GM04503 (cell line): ENCODE results near the gene GALP.
A peak's percentile ranks its signal among the peaks of the same experiment; 100 is the strongest.
"Not testable (repeated sequence)": the region's sequence is repeated elsewhere in the genome, so short reads cannot be mapped to it uniquely, and the experiment has no call there.

Experiments
- DNase-seq: peaks from one replicate; pipeline ENCODE4 v3.0.0-alpha.2; 2012; ENCODE audit warnings: low read depth

Gene GALP

DNA sequence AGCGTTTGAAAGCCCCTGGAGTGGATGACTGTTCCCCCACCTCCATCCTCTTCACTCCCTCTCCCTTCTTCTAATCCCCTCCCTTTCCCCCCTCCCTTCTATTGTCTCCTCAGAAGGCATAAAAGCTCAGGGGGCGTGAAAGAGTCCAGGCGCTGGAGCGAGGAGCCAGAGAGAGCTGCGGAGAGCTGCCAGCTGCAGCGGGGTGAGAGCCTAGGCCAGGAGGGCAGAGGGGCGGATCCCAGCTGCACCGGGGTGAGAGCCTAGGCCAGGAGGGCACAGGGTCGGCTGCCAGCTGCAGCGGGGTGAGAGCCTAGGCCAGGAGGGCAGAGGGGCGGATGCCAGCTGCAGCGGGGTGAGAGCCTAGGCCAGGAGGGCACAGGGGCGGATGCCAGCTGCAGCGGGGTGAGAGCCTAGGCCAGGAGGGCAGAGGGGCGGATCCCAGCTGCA is at the start of gene GALP:
Gene GALP (plus strand): TSS at position 148 of the 447 bp plus-strand sequence. CDS start 1,101 bp downstream, outside the sequence.
- not testable (repeated sequence) for DNase-seq

DNA sequence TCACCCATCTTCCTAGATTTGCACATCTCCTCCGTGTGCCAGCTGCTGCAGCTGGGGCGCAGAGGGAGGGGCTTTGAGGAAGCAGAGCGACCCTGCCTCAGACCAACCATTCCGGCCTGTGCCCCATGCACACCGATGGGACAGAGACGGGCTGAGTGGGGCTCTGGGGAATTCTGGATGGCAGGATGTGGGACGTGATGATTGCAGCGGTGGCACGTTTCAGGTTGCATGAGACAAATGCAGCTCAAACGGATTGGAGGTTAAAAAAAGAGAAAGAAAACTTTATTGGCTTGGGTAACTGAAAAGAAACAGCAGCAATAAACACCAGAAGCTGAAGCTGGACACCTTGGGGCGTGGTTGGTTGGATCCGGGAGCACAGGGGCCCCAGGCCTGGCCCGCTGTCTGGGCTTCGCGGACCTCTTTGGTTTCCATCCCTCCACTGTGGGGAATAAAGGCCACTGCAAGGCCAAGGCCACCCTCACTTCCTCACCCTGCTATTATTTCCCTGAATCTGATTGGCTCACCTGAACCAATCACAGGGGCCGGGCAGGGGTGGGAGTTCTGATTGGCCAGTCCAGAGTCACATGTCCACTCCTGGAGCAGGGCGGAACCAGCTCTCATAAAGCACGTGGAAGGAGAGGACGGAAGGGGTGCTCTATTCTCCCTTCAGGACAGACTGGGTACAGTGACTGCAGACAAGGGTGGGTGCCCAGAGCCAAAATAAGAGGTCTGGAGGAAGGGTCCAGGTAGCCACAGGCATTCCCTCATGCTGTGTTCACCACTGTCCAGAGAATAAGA is 48.6 kb upstream of the GALP start:
- DNase-seq: no peak

DNA sequence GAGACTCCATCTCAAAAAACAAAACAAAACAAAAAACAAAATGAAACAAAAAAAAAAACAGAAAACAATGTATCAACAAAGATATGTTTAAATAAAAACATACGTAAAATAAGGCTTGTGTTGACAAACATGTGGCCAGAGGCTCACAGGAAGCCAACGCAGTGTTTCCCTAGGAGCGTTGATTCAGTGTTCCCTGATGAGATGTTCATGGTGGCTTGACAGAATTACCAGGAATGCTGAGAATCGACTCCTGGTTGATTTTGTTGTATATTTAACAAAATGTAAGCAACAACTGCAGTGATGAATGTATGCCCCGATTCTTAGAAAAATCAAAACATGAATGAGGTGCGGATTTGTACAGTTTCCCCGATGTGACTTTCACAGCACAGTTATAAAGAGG is 45.8 kb upstream of the GALP start:
- DNase-seq: no peak

DNA sequence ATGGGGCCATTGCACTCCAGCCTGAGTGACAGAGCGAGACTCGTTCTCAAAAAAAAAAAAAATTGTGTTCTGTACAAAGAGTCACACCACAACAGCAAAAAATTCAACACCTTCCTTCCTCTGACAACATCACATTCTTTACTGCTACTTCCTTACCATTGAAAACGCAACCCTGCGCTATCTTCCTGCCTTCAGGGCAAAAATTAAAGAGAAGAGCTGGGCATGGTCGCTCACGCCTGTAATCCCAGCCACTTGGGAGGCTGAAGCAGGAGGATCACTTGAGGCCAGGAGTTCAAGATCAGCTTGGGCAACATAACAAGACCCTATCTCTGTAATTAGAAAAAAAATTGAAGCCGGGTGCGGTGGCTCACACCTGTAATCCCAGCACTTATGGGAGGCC is 44.2 kb upstream of the GALP start:
- DNase-seq: no peak

GRCh38 chr19:56132316-56132822 is 43.4 kb upstream of the GALP start:
- DNase-seq: no peak

DNA sequence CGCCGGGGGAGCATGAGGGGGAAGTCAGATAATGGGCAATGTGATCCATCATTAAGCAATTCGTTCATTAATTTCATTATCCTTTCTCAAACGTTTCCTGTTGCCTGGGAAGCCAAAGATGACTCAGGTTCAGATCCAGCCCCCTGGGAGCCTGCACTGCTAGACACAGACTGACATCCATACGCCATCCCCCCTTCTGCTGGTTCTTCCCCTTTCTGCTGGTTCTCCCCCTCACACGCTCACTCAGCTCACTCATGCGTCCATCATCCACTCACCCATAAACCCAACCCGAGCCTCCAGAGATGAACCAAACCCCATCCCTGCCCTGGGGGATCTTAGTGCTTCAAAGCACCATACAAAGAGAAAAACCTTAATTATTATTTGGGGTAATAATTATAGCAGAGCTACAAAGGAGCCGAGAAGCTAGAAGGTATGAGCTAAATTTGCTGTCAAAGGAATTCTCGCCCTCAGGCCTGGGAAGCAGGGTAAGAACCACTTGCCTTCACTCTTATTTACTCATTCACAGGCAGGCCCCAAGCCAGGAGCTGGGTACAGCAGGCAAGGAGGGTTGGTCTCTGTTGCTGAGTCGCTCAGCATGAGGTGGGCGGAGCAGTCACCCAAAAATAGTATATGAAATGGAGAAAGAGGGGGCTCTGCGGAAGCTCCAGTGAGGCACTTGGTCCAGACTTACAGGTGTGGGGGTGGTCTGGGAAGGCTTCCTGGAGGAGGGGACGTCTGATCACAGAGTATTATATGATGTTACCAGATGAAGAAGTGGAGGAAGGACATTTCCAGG is 41.8 kb upstream of the GALP start:
- no peak for DNase-seq

GRCh38 chr19:56134654-56134921 is 41.2 kb upstream of the GALP start:
- no peak for DNase-seq

- DNase-seq: no peak
These were observed 39.4 kb upstream of the GALP start for GRCh38 chr19:56136362-56136761.

- no peak for DNase-seq
These were observed 38.4 kb upstream of the GALP start for GRCh38 chr19:56137405-56137804.

DNA sequence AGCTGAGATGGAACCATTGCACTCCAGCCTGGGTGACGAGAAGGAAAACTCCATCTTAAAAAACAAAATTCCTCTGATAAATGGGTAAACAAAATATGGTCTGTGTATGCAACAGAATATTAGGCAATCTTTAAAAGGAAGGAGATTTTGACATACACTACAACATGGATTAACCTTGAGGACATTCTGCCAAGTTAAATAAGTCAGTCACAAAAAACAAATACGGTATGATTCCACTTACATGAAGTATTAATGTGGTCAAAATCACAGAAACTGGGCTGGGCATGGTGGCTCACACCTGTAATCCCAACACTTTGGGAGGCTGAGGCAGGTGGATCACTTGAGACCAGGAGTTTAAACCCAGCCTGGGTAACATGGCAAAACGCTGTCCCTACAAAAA is 37.7 kb upstream of the GALP start:
- no peak for DNase-seq

DNA sequence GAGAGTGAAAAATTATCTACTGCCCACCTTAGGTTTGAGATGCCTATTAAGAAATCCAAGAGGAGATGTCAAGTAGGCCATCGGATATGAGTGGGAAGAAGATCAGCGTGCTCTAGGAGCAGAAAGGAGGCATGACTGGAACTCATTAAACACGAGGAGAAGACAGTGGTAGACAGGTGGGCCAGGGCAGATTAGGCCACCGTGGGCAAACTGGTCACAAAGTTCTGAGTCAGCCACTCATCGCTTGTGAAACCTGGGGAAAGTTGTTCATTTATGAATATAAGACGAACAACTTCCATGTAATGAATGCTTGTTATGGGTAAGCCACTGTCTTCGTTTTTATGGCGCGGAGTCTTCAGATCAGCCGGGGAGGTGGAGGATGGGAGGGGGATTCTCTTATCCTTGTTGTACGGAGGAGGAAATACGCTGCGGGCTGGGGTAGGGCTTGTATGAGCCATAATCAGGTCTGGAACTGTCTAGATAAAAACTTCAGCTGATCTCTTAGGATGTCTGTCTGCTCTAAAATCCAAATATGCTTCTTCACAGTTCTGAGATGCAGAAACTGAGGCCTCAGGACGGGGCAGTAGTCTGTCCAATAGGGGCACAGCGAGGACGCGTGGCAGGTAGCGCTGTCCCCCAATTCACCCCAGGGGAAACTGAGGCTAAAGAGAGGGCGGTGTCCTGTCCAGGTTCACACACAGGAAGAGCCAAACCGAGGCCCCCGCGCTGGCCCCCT is 35.8 kb upstream of the GALP start:
- no peak for DNase-seq

GRCh38 chr19:56140583-56141416 is 35.0 kb upstream of the GALP start, which contains the start of gene ZNF444:
Gene ZNF444 (plus strand): TSS chr19:56141287. CDS start chr19:56146912, 5,625 bp downstream.
- DNase-seq: peak; percentile 98

- DNase-seq: no peak
These were observed 34.3 kb upstream of the GALP start for GRCh38 chr19:56141417-56141993.

DNA sequence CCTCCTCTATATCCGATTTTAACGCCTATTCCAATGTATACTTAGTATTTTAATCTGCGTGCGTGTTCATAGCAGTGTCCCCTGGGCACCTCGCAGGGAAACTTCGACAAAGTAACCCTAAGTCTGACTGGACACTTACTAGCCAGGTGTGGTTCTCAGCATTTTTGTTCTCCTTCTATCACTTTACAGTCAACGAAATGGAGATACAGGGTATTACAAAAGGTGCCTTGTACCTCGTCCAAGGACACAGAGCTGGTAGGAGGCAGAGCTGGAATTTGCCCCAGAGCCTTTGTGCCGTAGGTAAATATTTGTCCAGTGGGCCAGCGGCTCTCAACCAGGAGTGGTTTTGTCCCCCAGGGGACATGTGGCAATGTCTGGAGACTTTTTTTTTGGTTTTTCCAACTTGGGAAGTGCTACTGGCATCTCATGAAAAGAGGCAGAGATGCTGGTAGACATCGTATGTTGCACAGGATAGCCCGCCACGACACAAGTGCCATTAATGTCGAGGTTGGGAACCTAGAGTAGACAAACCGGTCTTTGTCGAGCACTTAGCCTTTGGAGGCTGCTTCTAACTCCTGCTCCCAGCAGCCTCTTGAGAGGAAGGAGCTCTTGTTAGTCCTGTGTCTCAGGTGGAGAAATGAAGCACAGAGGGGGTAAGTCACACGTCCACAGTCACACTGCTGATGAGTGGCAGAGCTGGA is 33.6 kb upstream of the GALP start:
- DNase-seq: no peak

DNA sequence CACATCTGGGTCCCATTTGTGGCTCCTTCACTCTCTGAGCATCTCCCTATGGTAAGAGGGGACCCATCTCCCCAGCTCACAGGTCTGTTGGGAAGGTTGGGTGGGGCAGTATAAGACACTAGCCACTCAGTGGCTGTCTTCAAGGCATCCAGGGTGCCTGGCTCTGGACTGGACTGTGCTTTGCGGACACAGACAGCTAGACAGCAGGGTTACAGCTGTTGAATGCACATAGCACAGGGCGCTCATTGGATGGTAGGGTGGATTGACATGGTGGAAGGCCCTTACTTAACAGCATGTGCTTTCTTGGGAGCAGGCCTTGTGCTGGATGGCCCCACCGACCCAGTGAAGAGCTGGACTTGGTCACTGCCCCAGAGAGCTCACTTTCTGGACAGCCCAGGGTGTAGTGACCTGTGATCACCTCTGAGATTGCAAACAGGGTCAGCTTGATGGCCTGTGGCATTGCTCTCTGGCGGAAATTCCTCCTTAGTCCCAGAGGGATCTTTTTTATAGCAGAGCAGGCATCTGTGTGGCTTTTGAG is 32.8 kb upstream of the GALP start:
- DNase-seq: no peak

DNA sequence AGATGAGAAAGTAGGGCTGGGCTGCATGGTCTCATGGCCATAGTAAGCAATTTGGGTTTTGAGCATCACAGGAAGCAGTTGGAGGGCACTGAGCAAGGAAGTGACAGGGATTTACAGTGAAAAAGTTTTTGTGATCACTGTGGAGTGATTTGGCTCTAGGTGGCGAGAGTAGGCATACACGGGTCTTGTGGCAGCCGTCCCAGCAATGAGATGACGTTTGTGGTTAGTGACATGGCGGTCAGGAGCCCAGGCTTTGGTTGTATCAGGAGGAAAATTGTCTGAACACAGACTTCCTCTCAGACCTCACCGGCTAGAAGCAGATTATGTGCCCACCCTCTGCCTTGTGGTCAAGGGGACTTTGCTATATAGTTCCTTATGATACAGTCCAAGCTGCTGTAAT is 31.4 kb upstream of the GALP start:
- DNase-seq: no peak

GRCh38 chr19:56144831-56145230 is 31.0 kb upstream of the GALP start:
- DNase-seq: no peak

GRCh38 chr19:56145698-56146097 is 30.1 kb upstream of the GALP start:
- no peak for DNase-seq

- DNase-seq: no peak
These were observed 28.9 kb upstream of the GALP start for GRCh38 chr19:56146904-56147303.

GRCh38 chr19:56147307-56147706 is 28.5 kb upstream of the GALP start:
- no peak for DNase-seq
